ENCODE results near the gene LDB2.

DNA sequence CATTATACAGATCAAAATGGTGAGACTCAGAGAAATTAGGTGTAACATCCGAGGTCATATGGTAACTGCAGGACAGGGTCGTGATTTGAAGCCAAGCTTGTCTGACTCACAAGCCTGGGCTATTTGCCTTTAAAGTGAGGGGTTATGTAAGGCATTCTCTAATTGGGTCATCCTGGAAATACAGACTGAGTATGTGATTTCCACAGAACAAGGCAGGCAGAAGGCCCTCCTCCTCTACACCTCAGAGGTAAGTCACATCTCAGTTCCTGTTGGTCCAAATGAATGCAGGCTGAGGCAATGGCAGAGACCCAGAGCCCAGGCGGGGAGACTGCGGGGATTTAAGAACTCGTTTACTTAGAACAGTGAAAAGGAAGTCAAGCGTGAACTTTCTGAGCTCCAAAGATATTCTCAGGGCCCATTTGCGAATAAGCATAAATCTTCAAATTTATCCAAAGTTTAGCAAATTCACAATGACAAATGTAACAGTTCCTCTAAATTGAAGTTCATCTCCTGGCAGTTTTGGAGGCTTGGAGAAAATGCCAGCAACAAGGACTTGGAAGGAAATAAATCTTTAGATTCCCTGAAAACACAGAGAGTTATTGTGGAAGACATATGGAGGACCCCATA, 153.3 kb downstream of the LDB2 start:
- TF ChIP-seq, protein P1, sequence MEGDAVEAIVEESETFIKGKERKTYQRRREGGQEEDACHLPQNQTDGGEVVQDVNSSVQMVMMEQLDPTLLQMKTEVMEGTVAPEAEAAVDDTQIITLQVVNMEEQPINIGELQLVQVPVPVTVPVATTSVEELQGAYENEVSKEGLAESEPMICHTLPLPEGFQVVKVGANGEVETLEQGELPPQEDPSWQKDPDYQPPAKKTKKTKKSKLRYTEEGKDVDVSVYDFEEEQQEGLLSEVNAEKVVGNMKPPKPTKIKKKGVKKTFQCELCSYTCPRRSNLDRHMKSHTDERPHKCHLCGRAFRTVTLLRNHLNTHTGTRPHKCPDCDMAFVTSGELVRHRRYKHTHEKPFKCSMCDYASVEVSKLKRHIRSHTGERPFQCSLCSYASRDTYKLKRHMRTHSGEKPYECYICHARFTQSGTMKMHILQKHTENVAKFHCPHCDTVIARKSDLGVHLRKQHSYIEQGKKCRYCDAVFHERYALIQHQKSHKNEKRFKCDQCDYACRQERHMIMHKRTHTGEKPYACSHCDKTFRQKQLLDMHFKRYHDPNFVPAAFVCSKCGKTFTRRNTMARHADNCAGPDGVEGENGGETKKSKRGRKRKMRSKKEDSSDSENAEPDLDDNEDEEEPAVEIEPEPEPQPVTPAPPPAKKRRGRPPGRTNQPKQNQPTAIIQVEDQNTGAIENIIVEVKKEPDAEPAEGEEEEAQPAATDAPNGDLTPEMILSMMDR (IDR thresholded peaks at IDR 0.05): no peak
- TF ChIP-seq POLR2A (IDR thresholded peaks at IDR 0.05): no peak
